Thyroid gland (tissue), 4 donors: Measurements from ENCODE around the gene CUEDC2. TPM values are rescaled to one million over a fixed set of nuclear protein-coding genes. Genes with fewer than 3 reads are reported as not detected.

Experiments used
- DNase-seq, 2 donors: peaks; one replicate each; pipeline ENCODE4 v3.0.0-alpha.2; 2019
- H3K27ac ChIP-seq, 3 donors: fragments of 200-600 bp; sonication (generic); 1 replicate in 2 of 3; 2 replicates in 1 of 3; pipeline ENCODE4 v1.5.1; 2016 to 2019; ENCODE audit warnings: mild to moderate bottlenecking in 1 of 3, moderate library complexity in 1 of 3
- H3K27me3 ChIP-seq: fragments of 200-600 bp; sonication (generic); one replicate; pipeline ENCODE4 v1.5.1; 2019
- H3K36me3 ChIP-seq, 2 donors: fragments of 200-600 bp; sonication (generic); one replicate each; pipeline ENCODE4 v1.5.1; 2016 to 2019
- H3K4me1 ChIP-seq, 2 donors: fragments of 200-600 bp; sonication (generic); one replicate each; pipeline ENCODE4 v1.5.1; 2017 to 2019
- H3K4me3 ChIP-seq, 3 donors: fragments of 200-600 bp; sonication (generic); replicated peaks in 1 of 3; 1 replicate in 2 of 3; 2 replicates in 1 of 3; pipeline ENCODE4 v1.5.1; 2016; ENCODE audit warnings: mild to moderate bottlenecking in 1 of 3
- H3K9me3 ChIP-seq: fragments of 200-600 bp; sonication (generic); one replicate; pipeline ENCODE4 v1.5.1; 2017
- CTCF ChIP-seq, 6 experiments: fragments of 200-600 bp in 3 of 6; fragments of 450-650 bp in 3 of 6; sonication (generic) in 3 of 6; IDR thresholded peaks; one replicate each; pipeline ENCODE4 v1.5.1; 2016 to 2019; ENCODE audit warnings: antibody characterized with exemption in 6 of 6, mild to moderate bottlenecking in 2 of 6, inconsistent platforms in 1 of 6, moderate library complexity in 1 of 6
- POLR2A ChIP-seq, 2 donors: fragments of 450-650 bp; IDR thresholded peaks; one replicate each; pipeline ENCODE4 v1.6.1; 2017; ENCODE audit warnings: antibody characterized with exemption in 2 of 2, mild to moderate bottlenecking in 2 of 2, moderate library complexity in 1 of 2
- WGBS, 2 donors: methylation state at CpG; one replicate each; pipeline ENCODE4 v1.1.5; 2017; 5-methylcytosine and 5-hydroxymethylcytosine counted together
- intact Hi-C: fragments of 100-400 bp; cut with DNase I; formaldehyde crosslinking; loops from one replicate; pipeline ENCODE4 v1.15.1; 2023
- total RNA-seq, 4 donors: library from RNA; depleted of rRNA; stranded (reverse); fragments of >200 nt; gene quantifications; one replicate each; pipeline ENCODE4 v1.2.3, GENCODE V29; 2016

The CUEDC2 gene
- total RNA-seq, 4 donors from 2014 or later = 56.2 to 73.9 (median 62.0) TPM

GRCh38 chr10:102396730-102397151, 35.6 kb downstream of the CUEDC2 start:
- H3K9me3 ChIP-seq = no peaks in the 10 kb centered on the region
- 84 to 91% methylated on average over 9 to 12 of the region's 12 CpGs for WGBS, 2 donors
- H3K4me1 ChIP-seq = peaks cover 12 to 27% of the 10 kb centered on the region in 2 donors

GRCh38 chr10:102396317-102396650, 36.1 kb downstream of the CUEDC2 start:
- Histone ChIP-seq H3K27me3 (no peaks in the 10 kb centered on the region), H3K36me3 (peaks cover 2% of the 10 kb centered on the region in 2 donors), H3K27ac (peak overlapping the region in 2 of 3 donors; percentile 87 to 95), H3K4me3 (peak overlapping the region in 1 of 3 donors; percentile 69), H3K9me3 (no peaks in the 10 kb centered on the region), H3K4me1 (peaks cover 12 to 27% of the 10 kb centered on the region in 2 donors)
- intact Hi-C loops = loop anchor here (5.0 kb wide), 1 partner anchor 86 kb away; no protein-coding TSS in a partner anchor
- no peak for DNase-seq
- TF ChIP-seq POLR2A (IDR thresholded peaks at IDR 0.05) (no peak), CTCF (IDR thresholded peaks at IDR 0.05) (no peak)
- WGBS, 2 donors = 49 to 56% methylated on average over 3 to 4 of the region's 4 CpGs

More at GRCh38 chr10:102396730-102397151, 35.6 kb downstream of the CUEDC2 start:
- Histone ChIP-seq H3K4me3 (peak overlapping the region in 1 of 3 donors; percentile 69), H3K27me3 (no peaks in the 10 kb centered on the region), H3K36me3 (peaks cover 5 to 6% of the 10 kb centered on the region in 2 donors), H3K27ac (no peak overlapping the region)
- TF ChIP-seq CTCF (IDR thresholded peaks at IDR 0.05) (no peak), POLR2A (IDR thresholded peaks at IDR 0.05) (no peak)
- DNase-seq = no peak
- intact Hi-C loops = loop anchor here (5.0 kb wide), 1 partner anchor 86 kb away; no protein-coding TSS in a partner anchor

- Histone ChIP-seq H3K9me3 (no peaks in the 10 kb centered on the region), H3K36me3 (no peaks in the 10 kb centered on the region), H3K27me3 (no peaks in the 10 kb centered on the region), H3K4me3 (peak within 1 kb of the TSS; percentile 7 to 92 (median 69)), H3K4me1 (peaks cover 12 to 27% of the 10 kb centered on the region in 2 donors), H3K27ac (peak within 1 kb of the TSS; percentile 78 to 95 (median 87))
- peak; percentile 87 to 90 for DNase-seq
- intact Hi-C loops = loop anchor here (5.0 kb wide), 1 partner anchor 87 kb away; no protein-coding TSS in a partner anchor
- no peak for TF ChIP-seq CTCF (IDR thresholded peaks at IDR 0.05)
- TF ChIP-seq POLR2A (IDR thresholded peaks at IDR 0.05) = peak; percentile 12 to 62
- 0% methylated on average over 23 to 33 of the region's 42 CpGs for WGBS, 2 donors
These were observed 36.7 kb downstream of the CUEDC2 start, which contains the start of gene NFKB2 for GRCh38 chr10:102395400-102396316. Gene NFKB2, plus strand, starts transcription at chr10:102395705. Its CDS starts 255 bp downstream, at chr10:102395960.

GRCh38 chr10:102394801-102395399, 37.5 kb downstream of the CUEDC2 start:
- Histone ChIP-seq H3K27me3 (no peaks in the 10 kb centered on the region), H3K9me3 (no peaks in the 10 kb centered on the region), H3K27ac (peak overlapping the region; percentile 78 to 95 (median 87)), H3K4me3 (peak overlapping the region; percentile 7 to 92 (median 69)), H3K36me3 (no peaks in the 10 kb centered on the region), H3K4me1 (peaks cover 12 to 25% of the 10 kb centered on the region in 2 donors)
- no peak for TF ChIP-seq CTCF (IDR thresholded peaks at IDR 0.05)
- no peak for TF ChIP-seq POLR2A (IDR thresholded peaks at IDR 0.05)
- DNase-seq = peak; percentile 19 to 32
- intact Hi-C loops = loop anchor here (5.0 kb wide), 2 partner anchors 87 to 187 kb away; no protein-coding TSS in a partner anchor
- 0 to 2% methylated on average over 17 of the region's 35 CpGs for WGBS, 2 donors
